Colonic mucosa (tissue), 4 donors: ENCODE results near the gene ATF6. TPM values are rescaled to one million over a fixed set of nuclear protein-coding genes. Genes with fewer than 3 reads are reported as not detected.

Experiments used
- DNase-seq: peaks from one replicate; pipeline ENCODE4 v3.0.0-alpha.2; 2020
- H3K27ac ChIP-seq: fragments of 200-600 bp; one replicate; pipeline ENCODE4 v1.8.0; 2021
- H3K27me3 ChIP-seq: fragments of 200-600 bp; one replicate; pipeline ENCODE4 v1.8.0; 2021
- H3K36me3 ChIP-seq: fragments of 200-600 bp; one replicate; pipeline ENCODE4 v1.8.0; 2021
- H3K4me1 ChIP-seq: fragments of 200-600 bp; one replicate; pipeline ENCODE4 v1.8.0; 2021; ENCODE audit warnings: mild to moderate bottlenecking
- H3K4me3 ChIP-seq: fragments of 200-600 bp; one replicate; pipeline ENCODE4 v1.8.0; 2021
- H3K9ac ChIP-seq, 2 donors: one replicate each; pipeline ENCODE4 v1.7.0; 2013; ENCODE audit warnings: control low read depth in 2 of 2, low read depth in 2 of 2, low read length in 2 of 2
- H3K9me3 ChIP-seq: fragments of 200-600 bp; one replicate; pipeline ENCODE4 v1.8.0; 2021
- CTCF ChIP-seq: fragments of 200-600 bp; IDR thresholded peaks from one replicate; pipeline ENCODE4 v1.8.0; 2022; ENCODE audit warnings: antibody characterized with exemption, mild to moderate bottlenecking
- intact Hi-C: fragments of 100-400 bp; cut with DNase I; formaldehyde crosslinking; loops from one replicate; pipeline ENCODE4 v1.14.1; 2022
- total RNA-seq, 2 donors: library from RNA; stranded (reverse); fragmentation: NEBNext Ultra II Directional in 1 of 2; extraction: Animal tissue kit (Norgen Biotek cat#: 25700) in 1 of 2; gene quantifications; one replicate each; pipeline ENCODE4 v1.2.1, GENCODE V29; 2021
- donor health status: healthy.
- donor health status: DM: no; HTN: no; CAD: no.
- donor health status: DM: no; HTN: no; CAD: no.

Gene ATF6
- total RNA-seq, 2 donors from 2014 or later: 19.6 to 24.2 TPM

DNA sequence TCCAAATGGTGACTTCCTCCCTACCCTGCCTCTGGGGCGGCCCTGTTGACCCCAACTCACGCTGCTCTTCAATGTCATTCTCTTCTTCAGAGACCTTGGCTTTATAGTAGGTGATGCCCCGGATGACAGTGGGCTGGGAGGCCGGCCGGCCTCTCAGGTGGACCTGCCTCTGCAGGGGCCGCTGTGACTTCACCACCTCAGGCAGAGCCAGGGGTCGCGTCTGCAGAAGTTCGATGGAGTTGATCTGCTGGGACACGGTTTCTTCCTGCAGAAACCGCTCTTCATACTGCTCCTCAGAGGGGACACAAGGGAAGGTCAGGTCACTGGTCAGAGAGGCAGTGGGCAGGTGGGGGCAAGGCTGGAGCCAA is 233.9 kb downstream of the ATF6 start:
- Histone ChIP-seq H3K27ac (no peak overlapping the region), H3K4me1 (no peaks in the 10 kb centered on the region), H3K9me3 (no peaks in the 10 kb centered on the region), H3K36me3 (no peaks in the 10 kb centered on the region), H3K9ac (no peak overlapping the region), H3K4me3 (no peak overlapping the region), H3K27me3 (no peaks in the 10 kb centered on the region)
- DNase-seq: no peak
- intact Hi-C loops: no loop called here
- no peak for TF ChIP-seq CTCF

- Histone ChIP-seq H3K9ac (no peak overlapping the region), H3K27me3 (no peaks in the 10 kb centered on the region), H3K4me3 (no peak overlapping the region), H3K27ac (peak overlapping the region; percentile 12), H3K9me3 (no peaks in the 10 kb centered on the region), H3K4me1 (no peaks in the 10 kb centered on the region), H3K36me3 (no peaks in the 10 kb centered on the region)
- intact Hi-C loops: no loop called here
- DNase-seq: no peak
- no peak for TF ChIP-seq CTCF
Measured at GRCh38 chr1:162003061-162003829, 237.1 kb downstream of the ATF6 start.

- no peak for TF ChIP-seq CTCF
- H3K36me3 ChIP-seq: no peaks in the 10 kb centered on the region
- H3K27me3 ChIP-seq: no peaks in the 10 kb centered on the region
- peak overlapping the region; percentile 12 for H3K27ac ChIP-seq
- no peak overlapping the region for H3K4me3 ChIP-seq
- intact Hi-C loops: no loop called here
- no peaks in the 10 kb centered on the region for H3K9me3 ChIP-seq
- H3K4me1 ChIP-seq: no peaks in the 10 kb centered on the region
- no peak overlapping the region for H3K9ac ChIP-seq
- DNase-seq: no peak
Measured at GRCh38 chr1:162003830-162004215, 237.7 kb downstream of the ATF6 start.

- TF ChIP-seq CTCF: no peak
- DNase-seq: no peak
- no peaks in the 10 kb centered on the region for H3K4me1 ChIP-seq
- intact Hi-C loops: no loop called here
- no peak overlapping the region for H3K27ac ChIP-seq
- no peak overlapping the region for H3K9ac ChIP-seq
- no peaks in the 10 kb centered on the region for H3K9me3 ChIP-seq
- H3K27me3 ChIP-seq: no peaks in the 10 kb centered on the region
- no peak overlapping the region for H3K4me3 ChIP-seq
- H3K36me3 ChIP-seq: no peaks in the 10 kb centered on the region
Measured at GRCh38 chr1:162004441-162004950, 238.4 kb downstream of the ATF6 start.

GRCh38 chr1:162006081-162006480 is 240.0 kb downstream of the ATF6 start:
- intact Hi-C loops: no loop called here
- H3K36me3 ChIP-seq: no peaks in the 10 kb centered on the region
- H3K9ac ChIP-seq: no peak overlapping the region
- no peaks in the 10 kb centered on the region for H3K4me1 ChIP-seq
- H3K9me3 ChIP-seq: no peaks in the 10 kb centered on the region
- no peak overlapping the region for H3K27ac ChIP-seq
- no peak for TF ChIP-seq CTCF
- H3K27me3 ChIP-seq: no peaks in the 10 kb centered on the region
- DNase-seq: no peak
- H3K4me3 ChIP-seq: no peak overlapping the region
